Neural cell (in vitro differentiated cells): ENCODE results near the gene PRKAG2. TPM values are rescaled to one million over a fixed set of nuclear protein-coding genes. Genes with fewer than 3 reads are reported as not detected.

Experiments
- H2AFZ ChIP-seq: fragments of 200-600, 300-800 bp; sonication (generic), shearing (Covaris generic); 2 replicates; pipeline ENCODE4 v1.6.0; 2014; ENCODE audit warnings: low read depth, mild to moderate bottlenecking, antibody characterized with exemption, low read length, moderate library complexity
- H3F3A ChIP-seq: fragments of 200-600 bp; shearing (Covaris generic); 2 replicates; pipeline ENCODE4 v1.6.1; 2016; ENCODE audit warnings: mild to moderate bottlenecking, moderate library complexity, mixed read lengths, antibody characterized with exemption, low read length; ENCODE audit not compliant: insufficient read depth, poor library complexity, severe bottlenecking
- H3K27ac ChIP-seq: fragments of 200-600, 300-800 bp; sonication (generic), shearing (Covaris generic); 2 replicates; pipeline ENCODE4 v1.5.1; 2014; ENCODE audit warnings: mild to moderate bottlenecking, low read length, moderate library complexity
- H3K27me3 ChIP-seq: fragments of 300-800, 200-600 bp; sonication (generic), shearing (Covaris generic); 2 replicates; pipeline ENCODE4 v1.6.0; 2014; ENCODE audit warnings: mild to moderate bottlenecking, low read depth, low read length, moderate library complexity; ENCODE audit not compliant: insufficient read depth
- H3K36me3 ChIP-seq: fragments of 300-800, 200-600 bp; sonication (generic), shearing (Covaris generic); 2 replicates; pipeline ENCODE4 v1.5.1; 2014; ENCODE audit warnings: mild to moderate bottlenecking, antibody characterized with exemption, low read length, moderate library complexity; ENCODE audit not compliant: insufficient read depth
- H3K4me2 ChIP-seq: fragments of 300-800, 200-600 bp; sonication (generic), shearing (Covaris generic); 2 replicates; pipeline ENCODE4 v1.6.0; 2014; ENCODE audit warnings: mild to moderate bottlenecking, low read length
- H3K4me3 ChIP-seq: fragments of 300-800, 200-600 bp; sonication (generic), shearing (Covaris generic); 2 replicates; pipeline ENCODE4 v1.5.1; 2014; ENCODE audit warnings: mild to moderate bottlenecking, low read length, moderate library complexity
- H3K79me2 ChIP-seq: fragments of 200-600 bp; shearing (Covaris generic); replicated peaks from 2 replicates; pipeline ENCODE4 v1.6.0; 2014; ENCODE audit warnings: mild to moderate bottlenecking, low read length, moderate library complexity; ENCODE audit not compliant: insufficient read depth
- H3K9ac ChIP-seq: fragments of 300-800, 200-600 bp; sonication (generic), shearing (Covaris generic); 2 replicates; pipeline ENCODE4 v1.6.1; 2016; ENCODE audit warnings: mild to moderate bottlenecking, low read length, mixed read lengths
- H3K9me2 ChIP-seq: fragments of 200-600 bp; shearing (Covaris generic); 2 replicates; pipeline ENCODE4 v1.6.1; 2016; ENCODE audit warnings: mild to moderate bottlenecking, low read length, mixed read lengths; ENCODE audit not compliant: insufficient read depth
- H3K9me3 ChIP-seq: fragments of 200-600, 300-800 bp; sonication (generic), shearing (Covaris generic); 2 replicates; pipeline ENCODE4 v1.6.1; 2016; ENCODE audit warnings: mild to moderate bottlenecking, mixed run types, low read length, moderate library complexity, mixed read lengths
- H4K20me1 ChIP-seq: fragments of 200-600 bp; shearing (Covaris generic); 2 replicates; pipeline ENCODE4 v1.6.1; 2016; ENCODE audit warnings: mild to moderate bottlenecking, mixed run types; ENCODE audit not compliant: insufficient read depth
- CTCF ChIP-seq: fragments of 450-650 bp; IDR thresholded peaks from 2 replicates; pipeline ENCODE4 v1.5.1; 2014; ENCODE audit warnings: antibody characterized with exemption, mild to moderate bottlenecking, moderate library complexity; ENCODE audit not compliant: poor library complexity, severe bottlenecking
- EP300 ChIP-seq: fragments of 450-650 bp; conservative IDR thresholded peaks from 2 replicates; pipeline ENCODE4 v1.6.1; 2014; ENCODE audit warnings: antibody characterized with exemption, mild to moderate bottlenecking, moderate library complexity; ENCODE audit not compliant: poor library complexity, severe bottlenecking
- EZH2 ChIP-seq: fragments of 200-600, 300-800 bp; shearing (Covaris generic), sonication (generic); IDR thresholded peaks from 2 replicates; pipeline ENCODE4 v1.6.1; 2014; ENCODE audit warnings: antibody characterized with exemption, low read length, borderline replicate concordance, mild to moderate bottlenecking; ENCODE audit not compliant: insufficient read depth, poor library complexity, severe bottlenecking
- MXI1 ChIP-seq: fragments of 450-650 bp; conservative IDR thresholded peaks from 2 replicates; pipeline ENCODE4 v1.6.1; 2014; ENCODE audit warnings: antibody characterized with exemption, mild to moderate bottlenecking; ENCODE audit not compliant: poor library complexity, severe bottlenecking
- POLR2AphosphoS5 ChIP-seq: IDR thresholded peaks from 2 replicates; pipeline ENCODE4 v1.6.1; 2012
- RAD21 ChIP-seq: fragments of 450-650 bp; conservative IDR thresholded peaks from 2 replicates; pipeline ENCODE4 v1.6.1; 2014; ENCODE audit warnings: antibody characterized with exemption, mild to moderate bottlenecking, moderate library complexity
- SMC3 ChIP-seq: fragments of 450-650 bp; conservative IDR thresholded peaks from 2 replicates; pipeline ENCODE4 v1.6.1; 2014; ENCODE audit warnings: antibody characterized with exemption, mild to moderate bottlenecking, moderate library complexity; ENCODE audit not compliant: poor library complexity
- TAF1 ChIP-seq: IDR thresholded peaks from 2 replicates; pipeline ENCODE4 v1.6.1; 2012; ENCODE audit warnings: low read depth
- polyA plus RNA-seq: library from polyadenylated mRNA; depleted of rRNA; stranded (reverse); fragments of >200 nt; gene quantifications from 2 replicates; pipeline ENCODE4 v1.2.3, GENCODE V29; 2014
- TF ChIP-seq, protein P1 (sequence below): IDR thresholded peaks from 2 replicates; pipeline ENCODE4 v1.6.1; 2012; ENCODE audit warnings: borderline replicate concordance

PRKAG2 gene
- polyA plus RNA-seq, 1 donor from 2014 or later: 22.9 TPM

DNA sequence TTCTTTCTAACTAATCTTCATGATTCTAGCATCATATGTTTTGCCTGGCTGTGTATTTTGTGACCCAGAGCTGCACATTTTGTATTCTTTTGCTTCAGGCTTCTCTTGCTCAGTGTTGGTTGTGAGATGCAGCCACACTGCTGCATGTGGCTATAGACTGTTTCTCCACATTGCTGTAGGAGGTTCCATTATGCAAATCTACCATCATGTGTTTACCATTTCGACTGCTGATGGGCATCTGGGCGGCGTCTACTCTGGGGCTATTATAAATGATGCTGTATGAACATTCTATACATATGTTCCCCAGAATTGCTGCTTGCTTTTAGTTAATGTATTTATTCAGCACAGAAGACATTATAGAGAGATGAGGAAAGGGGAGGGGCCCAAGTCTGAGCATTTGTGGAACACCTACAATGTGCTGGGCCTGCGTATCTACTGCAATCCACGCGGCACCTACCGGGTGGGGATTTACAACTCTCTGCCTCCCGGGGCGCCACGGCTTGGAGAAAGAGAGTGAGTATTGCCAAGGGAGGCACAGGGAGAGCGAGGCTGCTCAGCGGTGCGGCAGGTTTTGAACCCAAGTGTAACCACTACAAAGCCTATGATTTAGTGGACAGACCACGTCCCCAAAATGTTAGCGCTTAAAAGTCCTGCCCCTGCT is 172.5 kb downstream of the PRKAG2 start:
- Histone ChIP-seq H3K9me3 (no peaks in the 10 kb centered on the region), H4K20me1 (no peaks in the 10 kb centered on the region), H3K79me2 (no peaks in the 10 kb centered on the region), H3K27me3 (no peaks in the 10 kb centered on the region), H3K4me3 (no peak overlapping the region), H3K27ac (no peak overlapping the region), H2AFZ (no peak overlapping the region), H3K36me3 (no peaks in the 10 kb centered on the region), H3K9me2 (no peaks in the 10 kb centered on the region), H3K9ac (no peak overlapping the region), H3F3A (no peaks in the 10 kb centered on the region), H3K4me2 (no peak overlapping the region)
- TF ChIP-seq SMC3 (no peak), EP300 (no peak), MXI1 (no peak), EZH2 (no peak), RAD21 (no peak), CTCF (no peak), TAF1 (no peak), POLR2AphosphoS5 (no peak)
- TF ChIP-seq, protein P1, sequence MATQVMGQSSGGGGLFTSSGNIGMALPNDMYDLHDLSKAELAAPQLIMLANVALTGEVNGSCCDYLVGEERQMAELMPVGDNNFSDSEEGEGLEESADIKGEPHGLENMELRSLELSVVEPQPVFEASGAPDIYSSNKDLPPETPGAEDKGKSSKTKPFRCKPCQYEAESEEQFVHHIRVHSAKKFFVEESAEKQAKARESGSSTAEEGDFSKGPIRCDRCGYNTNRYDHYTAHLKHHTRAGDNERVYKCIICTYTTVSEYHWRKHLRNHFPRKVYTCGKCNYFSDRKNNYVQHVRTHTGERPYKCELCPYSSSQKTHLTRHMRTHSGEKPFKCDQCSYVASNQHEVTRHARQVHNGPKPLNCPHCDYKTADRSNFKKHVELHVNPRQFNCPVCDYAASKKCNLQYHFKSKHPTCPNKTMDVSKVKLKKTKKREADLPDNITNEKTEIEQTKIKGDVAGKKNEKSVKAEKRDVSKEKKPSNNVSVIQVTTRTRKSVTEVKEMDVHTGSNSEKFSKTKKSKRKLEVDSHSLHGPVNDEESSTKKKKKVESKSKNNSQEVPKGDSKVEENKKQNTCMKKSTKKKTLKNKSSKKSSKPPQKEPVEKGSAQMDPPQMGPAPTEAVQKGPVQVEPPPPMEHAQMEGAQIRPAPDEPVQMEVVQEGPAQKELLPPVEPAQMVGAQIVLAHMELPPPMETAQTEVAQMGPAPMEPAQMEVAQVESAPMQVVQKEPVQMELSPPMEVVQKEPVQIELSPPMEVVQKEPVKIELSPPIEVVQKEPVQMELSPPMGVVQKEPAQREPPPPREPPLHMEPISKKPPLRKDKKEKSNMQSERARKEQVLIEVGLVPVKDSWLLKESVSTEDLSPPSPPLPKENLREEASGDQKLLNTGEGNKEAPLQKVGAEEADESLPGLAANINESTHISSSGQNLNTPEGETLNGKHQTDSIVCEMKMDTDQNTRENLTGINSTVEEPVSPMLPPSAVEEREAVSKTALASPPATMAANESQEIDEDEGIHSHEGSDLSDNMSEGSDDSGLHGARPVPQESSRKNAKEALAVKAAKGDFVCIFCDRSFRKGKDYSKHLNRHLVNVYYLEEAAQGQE: no peak

DNA sequence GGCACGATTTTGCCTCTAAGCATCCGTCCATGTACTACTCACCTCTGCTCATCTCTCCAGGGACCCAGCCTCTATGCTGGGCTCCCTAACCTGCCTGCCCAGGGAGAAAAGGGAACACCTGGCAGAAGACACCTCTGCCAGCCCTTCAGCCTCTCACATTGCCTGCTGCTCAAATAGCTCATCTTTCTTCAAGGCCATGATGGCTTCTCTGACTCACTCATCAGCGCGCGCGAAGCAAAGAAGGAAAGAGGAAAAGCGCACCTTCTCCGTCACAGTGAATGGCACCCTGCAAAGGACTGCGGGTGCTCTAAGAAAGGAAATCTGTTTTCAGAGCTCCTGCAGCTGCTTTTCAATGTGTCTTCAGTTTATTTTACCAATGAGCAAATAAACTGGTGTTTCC is 174.0 kb downstream of the PRKAG2 start:
- Histone ChIP-seq H3K9me2 (no peaks in the 10 kb centered on the region), H3K27me3 (no peaks in the 10 kb centered on the region), H3K27ac (no peak overlapping the region), H4K20me1 (no peaks in the 10 kb centered on the region), H3F3A (no peaks in the 10 kb centered on the region), H2AFZ (no peak overlapping the region), H3K79me2 (no peaks in the 10 kb centered on the region), H3K9ac (no peak overlapping the region), H3K4me2 (no peak overlapping the region), H3K4me3 (no peak overlapping the region), H3K36me3 (no peaks in the 10 kb centered on the region), H3K9me3 (no peaks in the 10 kb centered on the region)
- no peak for TF ChIP-seq POLR2AphosphoS5
- TF ChIP-seq RAD21: no peak
- no peak for TF ChIP-seq SMC3
- no peak for TF ChIP-seq EP300
- no peak for TF ChIP-seq CTCF
- no peak for TF ChIP-seq EZH2
- TF ChIP-seq, protein P1: no peak
- TF ChIP-seq TAF1: no peak
- no peak for TF ChIP-seq MXI1
